GM10266 (cell line): ENCODE data around the gene GAP43.

ENCODE experiments used
- DNase-seq: peaks from one replicate; pipeline ENCODE4 v3.0.0; 2012; ENCODE audit errors: extremely low spot score
- TF ChIP-seq, protein P1 (sequence below): IDR thresholded peaks from 2 replicates; pipeline ENCODE4 v1.5.1; 2012; ENCODE audit warnings: mild to moderate bottlenecking, low read depth; ENCODE audit not compliant: control insufficient read depth, insufficient read depth; ENCODE audit errors: missing control alignments

Gene GAP43

DNA sequence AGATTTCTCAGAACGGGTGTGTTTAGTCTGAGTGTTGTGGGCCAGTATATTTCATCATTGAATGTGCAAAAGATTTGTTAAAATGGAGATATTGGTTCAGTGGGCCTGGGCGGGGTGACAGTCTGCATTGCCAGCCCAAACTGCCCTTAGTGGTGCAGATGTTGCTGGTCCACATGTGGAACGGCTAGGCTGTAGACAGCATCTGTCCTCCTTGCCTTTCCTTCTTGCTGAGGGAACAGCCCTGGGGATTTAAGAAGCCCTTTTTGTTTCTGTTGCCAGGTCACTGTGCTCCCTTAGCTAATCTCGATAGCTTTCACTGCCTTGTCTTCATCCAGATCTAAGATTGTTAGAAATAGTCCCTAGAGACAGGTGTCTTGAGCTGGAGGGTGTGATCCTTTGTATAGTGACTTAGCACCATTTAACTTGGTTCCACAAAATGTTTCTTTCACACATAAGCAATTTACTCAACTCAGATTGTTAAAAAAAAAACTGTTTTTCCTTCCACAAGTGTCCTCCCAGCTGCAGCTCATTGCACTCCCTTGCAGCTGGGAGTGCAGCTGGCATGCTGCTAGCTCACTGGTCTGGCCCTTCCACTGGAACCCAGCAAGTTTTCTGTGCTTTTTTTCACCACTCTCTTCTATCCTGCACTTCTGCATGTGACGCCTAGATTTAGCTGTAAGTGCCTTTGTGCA is 37.5 kb downstream of the GAP43 start:
- no peak for DNase-seq
- TF ChIP-seq, protein P1, sequence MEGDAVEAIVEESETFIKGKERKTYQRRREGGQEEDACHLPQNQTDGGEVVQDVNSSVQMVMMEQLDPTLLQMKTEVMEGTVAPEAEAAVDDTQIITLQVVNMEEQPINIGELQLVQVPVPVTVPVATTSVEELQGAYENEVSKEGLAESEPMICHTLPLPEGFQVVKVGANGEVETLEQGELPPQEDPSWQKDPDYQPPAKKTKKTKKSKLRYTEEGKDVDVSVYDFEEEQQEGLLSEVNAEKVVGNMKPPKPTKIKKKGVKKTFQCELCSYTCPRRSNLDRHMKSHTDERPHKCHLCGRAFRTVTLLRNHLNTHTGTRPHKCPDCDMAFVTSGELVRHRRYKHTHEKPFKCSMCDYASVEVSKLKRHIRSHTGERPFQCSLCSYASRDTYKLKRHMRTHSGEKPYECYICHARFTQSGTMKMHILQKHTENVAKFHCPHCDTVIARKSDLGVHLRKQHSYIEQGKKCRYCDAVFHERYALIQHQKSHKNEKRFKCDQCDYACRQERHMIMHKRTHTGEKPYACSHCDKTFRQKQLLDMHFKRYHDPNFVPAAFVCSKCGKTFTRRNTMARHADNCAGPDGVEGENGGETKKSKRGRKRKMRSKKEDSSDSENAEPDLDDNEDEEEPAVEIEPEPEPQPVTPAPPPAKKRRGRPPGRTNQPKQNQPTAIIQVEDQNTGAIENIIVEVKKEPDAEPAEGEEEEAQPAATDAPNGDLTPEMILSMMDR: no peak

DNA sequence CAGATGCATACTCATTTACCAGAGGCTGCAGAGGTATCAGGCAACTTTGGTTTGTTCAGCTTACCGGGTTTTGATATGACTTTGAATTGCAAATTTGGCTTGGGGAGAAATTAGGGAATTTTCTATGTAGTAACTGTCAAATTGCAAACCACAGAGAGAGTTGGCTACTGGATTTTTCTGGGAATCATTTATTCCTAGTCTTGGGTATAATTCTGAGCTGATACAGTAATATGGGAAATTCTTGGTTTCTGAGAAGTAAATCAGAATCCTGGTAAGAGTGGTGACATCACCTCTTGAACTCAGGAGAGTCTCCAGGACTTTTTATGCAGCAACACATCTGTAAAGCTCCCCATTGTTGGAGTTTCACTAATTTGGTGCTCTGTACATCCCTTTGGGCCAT is 39.0 kb downstream of the GAP43 start:
- TF ChIP-seq, protein P1: no peak
- peak; percentile 1 for DNase-seq

DNA sequence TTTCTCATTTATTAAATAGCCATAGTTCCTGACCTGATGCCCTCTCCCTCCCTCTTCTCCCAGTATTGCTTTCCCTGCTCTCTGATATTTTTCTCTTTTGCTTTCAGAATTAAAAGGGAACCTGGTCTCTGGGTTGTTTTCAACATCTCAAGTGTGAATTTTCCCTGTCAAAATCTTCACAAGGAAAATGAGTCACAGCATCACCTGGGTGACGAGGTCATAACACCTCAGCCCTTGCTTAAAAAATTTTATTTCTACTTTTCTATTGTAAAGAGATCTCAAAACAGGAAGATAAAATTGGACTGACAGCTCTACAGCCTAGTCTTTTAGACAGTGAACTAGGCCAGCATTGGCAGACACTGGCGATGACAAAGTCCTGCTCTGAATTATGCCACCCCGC is 40.1 kb downstream of the GAP43 start:
- TF ChIP-seq, protein P1: no peak
- DNase-seq: no peak

DNA sequence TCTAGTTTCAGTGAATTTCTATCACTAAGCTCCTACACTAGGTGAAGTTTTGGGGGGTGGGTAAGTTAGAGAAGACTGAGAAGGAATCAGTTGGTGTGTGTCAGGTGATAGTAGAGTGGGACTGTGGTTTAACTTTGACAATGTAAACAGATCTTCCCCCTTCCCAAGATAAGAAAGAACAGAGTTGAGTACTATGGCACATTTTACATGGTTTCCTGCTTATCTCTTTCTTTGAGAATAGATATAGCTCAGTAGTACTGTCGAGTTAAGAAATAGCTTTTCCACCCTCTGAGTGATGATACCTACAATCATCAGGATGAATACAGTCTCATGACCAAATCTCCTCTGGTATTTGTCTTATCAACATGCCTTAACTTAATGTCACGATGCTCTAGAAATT is 42.8 kb downstream of the GAP43 start:
- TF ChIP-seq, protein P1: no peak
- no peak for DNase-seq

DNA sequence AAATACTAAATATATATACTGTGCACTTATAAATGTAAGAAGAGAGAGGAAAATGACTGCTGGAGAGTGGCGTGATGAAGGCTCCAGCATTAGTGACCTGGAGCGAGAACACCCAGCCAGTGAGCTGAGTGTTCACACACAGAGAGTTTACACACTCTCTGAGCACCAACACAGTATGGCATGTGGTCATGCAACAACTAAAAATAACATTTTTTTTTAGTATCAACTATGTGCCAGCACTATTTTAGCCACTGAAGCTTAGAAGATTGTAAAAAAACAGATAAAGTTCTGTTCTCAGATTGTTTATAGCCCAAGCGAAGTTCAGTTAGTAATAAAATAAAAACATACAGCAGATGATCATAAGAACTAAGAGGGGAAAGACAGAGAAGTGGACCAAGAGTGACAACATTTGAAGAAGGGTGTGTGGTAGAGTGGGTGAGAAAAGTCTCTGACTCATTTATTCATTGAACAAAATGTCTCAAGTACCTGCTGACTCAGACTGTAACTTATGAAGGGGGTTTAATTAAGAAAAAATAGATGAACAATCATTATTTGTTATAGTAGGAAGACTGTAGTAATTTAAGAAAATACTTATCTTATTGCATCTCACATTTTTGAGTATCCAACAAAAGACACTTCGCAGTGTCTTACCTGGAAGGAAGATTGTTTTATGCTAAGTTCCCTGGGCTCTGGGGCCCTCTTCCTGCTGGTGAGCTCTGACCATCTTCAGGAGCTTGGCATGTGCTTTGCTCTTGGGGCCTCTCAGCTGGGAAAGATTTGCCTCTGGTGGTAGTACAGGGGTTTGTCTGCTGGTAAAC is 43.8 kb downstream of the GAP43 start:
- DNase-seq: no peak
- TF ChIP-seq, protein P1: no peak

DNA sequence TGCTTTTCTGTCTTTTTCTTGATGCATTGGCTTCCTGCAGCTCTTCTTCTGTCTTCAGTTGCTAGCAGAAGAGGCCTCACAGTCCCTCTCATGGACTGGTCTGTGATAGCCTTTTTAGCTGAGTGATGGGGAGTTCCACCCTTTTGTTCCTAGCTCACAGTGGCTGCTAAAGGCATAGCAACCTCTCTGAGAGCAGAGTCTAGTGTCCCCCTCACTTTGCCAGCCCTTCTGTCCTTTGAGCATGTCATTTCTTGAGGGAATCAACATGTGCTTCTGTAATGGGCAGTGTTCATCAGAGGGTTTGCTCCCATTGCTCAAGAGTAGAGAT is 44.4 kb downstream of the GAP43 start:
- TF ChIP-seq, protein P1: no peak
- no peak for DNase-seq

DNA sequence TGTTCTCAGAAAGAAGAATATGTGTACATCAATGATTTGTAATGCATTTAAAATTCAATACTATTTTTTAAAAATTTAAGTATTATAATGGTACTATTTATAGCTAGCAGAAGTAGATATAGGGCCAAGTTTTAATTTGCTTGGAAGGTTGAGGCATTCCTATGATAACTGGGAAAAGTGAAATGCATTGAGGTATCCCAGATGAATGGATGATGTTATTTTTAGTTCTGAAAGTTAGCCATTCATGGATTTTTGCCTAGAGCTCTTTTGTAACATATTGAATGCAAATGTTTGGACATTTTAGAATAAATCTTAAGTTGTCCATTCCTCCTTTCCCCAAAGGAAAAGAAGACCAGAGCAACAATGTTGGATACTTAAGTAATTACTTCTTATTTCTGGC is 47.6 kb downstream of the GAP43 start:
- TF ChIP-seq, protein P1: no peak
- no peak for DNase-seq
